Stimulated activated CD8-positive, alpha-beta memory T cell treated with anti-CD3 and anti-CD28 coated beads, Interleukin-7, amount 100 ng/mL, for 48 hours (primary cell): ENCODE results near the gene PLXDC2.
"Not testable (repeated sequence)": the region's sequence is repeated elsewhere in the genome, so short reads cannot be mapped to it uniquely, and the experiment has no call there.

Source experiments
- DNase-seq, 2 donors: peaks; one replicate each; pipeline ENCODE4 v3.0.0-alpha.2; 2020; ENCODE audit warnings: low read depth in 1 of 2; ENCODE audit errors: extremely low read depth in 1 of 2

The PLXDC2 gene

GRCh38 chr10:19971343-19972052 lies 155.3 kb downstream of the PLXDC2 start:
- DNase-seq = no peak

- no peak for DNase-seq
Measured at GRCh38 chr10:19974138-19974537, 157.9 kb downstream of the PLXDC2 start.

- no peak for DNase-seq
Measured at GRCh38 chr10:19974554-19974953, 158.3 kb downstream of the PLXDC2 start.

- DNase-seq = no peak
Measured at GRCh38 chr10:19977097-19977521, 160.9 kb downstream of the PLXDC2 start.

- DNase-seq = no peak
Measured at GRCh38 chr10:19979628-19980027, 163.4 kb downstream of the PLXDC2 start.

GRCh38 chr10:19983880-19984565 lies 167.8 kb downstream of the PLXDC2 start:
- DNase-seq = no peak

- DNase-seq = no peak
Measured at GRCh38 chr10:19985745-19986144, 169.5 kb downstream of the PLXDC2 start.

GRCh38 chr10:19986591-19986990 lies 170.4 kb downstream of the PLXDC2 start:
- no peak for DNase-seq

- DNase-seq = no peak
Measured at GRCh38 chr10:19987931-19988330, 171.7 kb downstream of the PLXDC2 start.

GRCh38 chr10:19993714-19994315 lies 177.6 kb downstream of the PLXDC2 start:
- DNase-seq = no peak

- no peak for DNase-seq
Measured at GRCh38 chr10:19998482-19998881, 182.2 kb downstream of the PLXDC2 start.

GRCh38 chr10:19999431-19999830 lies 183.2 kb downstream of the PLXDC2 start:
- no peak for DNase-seq

GRCh38 chr10:20002026-20002425 lies 185.8 kb downstream of the PLXDC2 start:
- DNase-seq = not testable (repeated sequence)

GRCh38 chr10:20002657-20003056 lies 186.4 kb downstream of the PLXDC2 start:
- DNase-seq = no peak

GRCh38 chr10:20004087-20004523 lies 187.9 kb downstream of the PLXDC2 start:
- no peak for DNase-seq

- no peak for DNase-seq
Measured at GRCh38 chr10:20005638-20006037, 189.4 kb downstream of the PLXDC2 start.

GRCh38 chr10:20006169-20006870 lies 190.1 kb downstream of the PLXDC2 start:
- DNase-seq = no peak

- no peak for DNase-seq
Measured at GRCh38 chr10:20007426-20007825, 191.2 kb downstream of the PLXDC2 start.

- DNase-seq = no peak
Measured at GRCh38 chr10:20013991-20014750, 197.9 kb downstream of the PLXDC2 start.

GRCh38 chr10:20017961-20018360 lies 201.7 kb downstream of the PLXDC2 start:
- DNase-seq = no peak

- DNase-seq = no peak
Measured at GRCh38 chr10:20020677-20021076, 204.4 kb downstream of the PLXDC2 start.
